Upper lobe of right lung (tissue), 1 donor: ENCODE results near the gene RAD51B. TPM values are rescaled to one million over a fixed set of nuclear protein-coding genes. Genes with fewer than 3 reads are reported as not detected.

ENCODE experiments used
- ATAC-seq: fragments of 200-7000 bp; cut with Tn5 transposase; one replicate; pipeline ENCODE4 v1.9.1; 2020; ENCODE audit warnings: mild to moderate bottlenecking, moderate library complexity
- DNase-seq: peaks from one replicate; pipeline ENCODE4 v3.0.0-alpha.2; 2020
- H3K27ac ChIP-seq: fragments of 200-600 bp; one replicate; pipeline ENCODE4 v1.8.0; 2022
- H3K27me3 ChIP-seq: fragments of 200-600 bp; one replicate; pipeline ENCODE4 v1.8.0; 2022; ENCODE audit warnings: mild to moderate bottlenecking
- H3K36me3 ChIP-seq: fragments of 200-600 bp; one replicate; pipeline ENCODE4 v1.8.0; 2022
- H3K4me1 ChIP-seq: fragments of 200-600 bp; one replicate; pipeline ENCODE4 v1.8.0; 2022
- H3K4me3 ChIP-seq: fragments of 200-600 bp; one replicate; pipeline ENCODE4 v1.8.0; 2022; ENCODE audit warnings: mild to moderate bottlenecking
- H3K9me3 ChIP-seq: fragments of 200-600 bp; one replicate; pipeline ENCODE4 v1.8.0; 2022
- CTCF ChIP-seq: fragments of 200-600 bp; IDR thresholded peaks from one replicate; pipeline ENCODE4 v1.8.0; 2022; ENCODE audit warnings: antibody characterized with exemption
- intact Hi-C: fragments of 100-400 bp; cut with DNase I; formaldehyde crosslinking; loops from one replicate; pipeline ENCODE4 v1.11.0; 2022
- total RNA-seq: library from RNA; stranded (reverse); fragmentation: NEBNext Ultra II Directional; extraction: Animal tissue kit (Norgen Biotek cat#: 25700); gene quantifications from one replicate; pipeline ENCODE4 v1.2.1, GENCODE V29; 2021
- donor health status: DM: no; HTN: yes; CAD: no; lungs with severe emphysema.

RAD51B gene
- total RNA-seq, 1 donor from 2014 or later = 11.5 TPM

- no peak for TF ChIP-seq CTCF
- peak overlapping the region; percentile 14 for H3K27ac ChIP-seq
- intact Hi-C loops = no loop called here
- H3K4me3 ChIP-seq = no peak overlapping the region
- no peaks in the 10 kb centered on the region for H3K9me3 ChIP-seq
- DNase-seq (peak; percentile 55), ATAC-seq (no peak)
- no peaks in the 10 kb centered on the region for H3K27me3 ChIP-seq
- no peaks in the 10 kb centered on the region for H3K36me3 ChIP-seq
- H3K4me1 ChIP-seq = peaks cover 33% of the 10 kb centered on the region
Observed at GRCh38 chr14:68633131-68633991, 813.8 kb downstream of the RAD51B start.

- Histone ChIP-seq H3K4me3 (no peak overlapping the region), H3K27me3 (no peaks in the 10 kb centered on the region), H3K36me3 (no peaks in the 10 kb centered on the region), H3K4me1 (peaks cover 38% of the 10 kb centered on the region), H3K9me3 (no peaks in the 10 kb centered on the region), H3K27ac (peak overlapping the region; percentile 32)
- ATAC-seq (no peak), DNase-seq (peak; percentile 21)
- intact Hi-C loops = no loop called here
- TF ChIP-seq CTCF = no peak
Observed at GRCh38 chr14:68634332-68634731, 814.8 kb downstream of the RAD51B start.

GRCh38 chr14:68634874-68635595 lies 815.5 kb downstream of the RAD51B start:
- intact Hi-C loops = no loop called here
- Histone ChIP-seq H3K36me3 (no peaks in the 10 kb centered on the region), H3K27ac (peak overlapping the region; percentile 32), H3K9me3 (no peaks in the 10 kb centered on the region), H3K4me1 (peaks cover 42% of the 10 kb centered on the region), H3K4me3 (no peak overlapping the region), H3K27me3 (no peaks in the 10 kb centered on the region)
- peak; percentile 9 for DNase-seq
- ATAC-seq = no peak
- no peak for TF ChIP-seq CTCF

GRCh38 chr14:68636597-68636996 lies 817.0 kb downstream of the RAD51B start:
- ATAC-seq (no peak), DNase-seq (peak; percentile 37)
- H3K9me3 ChIP-seq = peaks cover 10% of the 10 kb centered on the region
- no peaks in the 10 kb centered on the region for H3K36me3 ChIP-seq
- H3K27ac ChIP-seq = peak overlapping the region; percentile 59
- intact Hi-C loops = no loop called here
- no peak for TF ChIP-seq CTCF
- H3K4me1 ChIP-seq = peaks cover 29% of the 10 kb centered on the region
- H3K4me3 ChIP-seq = no peak overlapping the region
- no peaks in the 10 kb centered on the region for H3K27me3 ChIP-seq

- DNase-seq (peak; percentile 50), ATAC-seq (peak; percentile 40)
- TF ChIP-seq CTCF = no peak
- intact Hi-C loops = no loop called here
- Histone ChIP-seq H3K36me3 (no peaks in the 10 kb centered on the region), H3K4me3 (no peak overlapping the region), H3K27me3 (no peaks in the 10 kb centered on the region), H3K9me3 (peaks cover 12% of the 10 kb centered on the region), H3K4me1 (peaks cover 28% of the 10 kb centered on the region), H3K27ac (peak overlapping the region; percentile 76)
Observed at GRCh38 chr14:68637106-68638021, 817.8 kb downstream of the RAD51B start.
